Fibroblast of villous mesenchyme (primary cell): Measurements from ENCODE around the gene KCNJ1. TPM values are rescaled to one million over a fixed set of nuclear protein-coding genes. Genes with fewer than 3 reads are reported as not detected.

Experiments used
- DNase-seq: peaks from one replicate; pipeline ENCODE4 v3.0.0-alpha.2; 2010; ENCODE audit warnings: low read depth
- H3K4me3 ChIP-seq: 2 replicates; pipeline ENCODE4 v1.5.1; 2011; ENCODE audit warnings: low read depth, mild to moderate bottlenecking, low read length
- total RNA-seq: library from RNA; depleted of rRNA; stranded (reverse); fragments of >200 nt; gene quantifications from 2 replicates; pipeline ENCODE4 v1.2.3, GENCODE V29; 2012
- TF ChIP-seq, protein P1 (sequence below): IDR thresholded peaks from 2 replicates; pipeline ENCODE4 v1.5.1; 2012; ENCODE audit warnings: low read depth, mild to moderate bottlenecking, low read length; ENCODE audit not compliant: insufficient read depth

Gene KCNJ1
- total RNA-seq, 1 donor, result not detected

GRCh38 chr11:128825050-128825784 is 41.9 kb downstream of the KCNJ1 start:
- no peak overlapping the region for H3K4me3 ChIP-seq
- TF ChIP-seq, protein P1, sequence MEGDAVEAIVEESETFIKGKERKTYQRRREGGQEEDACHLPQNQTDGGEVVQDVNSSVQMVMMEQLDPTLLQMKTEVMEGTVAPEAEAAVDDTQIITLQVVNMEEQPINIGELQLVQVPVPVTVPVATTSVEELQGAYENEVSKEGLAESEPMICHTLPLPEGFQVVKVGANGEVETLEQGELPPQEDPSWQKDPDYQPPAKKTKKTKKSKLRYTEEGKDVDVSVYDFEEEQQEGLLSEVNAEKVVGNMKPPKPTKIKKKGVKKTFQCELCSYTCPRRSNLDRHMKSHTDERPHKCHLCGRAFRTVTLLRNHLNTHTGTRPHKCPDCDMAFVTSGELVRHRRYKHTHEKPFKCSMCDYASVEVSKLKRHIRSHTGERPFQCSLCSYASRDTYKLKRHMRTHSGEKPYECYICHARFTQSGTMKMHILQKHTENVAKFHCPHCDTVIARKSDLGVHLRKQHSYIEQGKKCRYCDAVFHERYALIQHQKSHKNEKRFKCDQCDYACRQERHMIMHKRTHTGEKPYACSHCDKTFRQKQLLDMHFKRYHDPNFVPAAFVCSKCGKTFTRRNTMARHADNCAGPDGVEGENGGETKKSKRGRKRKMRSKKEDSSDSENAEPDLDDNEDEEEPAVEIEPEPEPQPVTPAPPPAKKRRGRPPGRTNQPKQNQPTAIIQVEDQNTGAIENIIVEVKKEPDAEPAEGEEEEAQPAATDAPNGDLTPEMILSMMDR, result no peak
- no peak for DNase-seq

- no peak overlapping the region for H3K4me3 ChIP-seq
- no peak for DNase-seq
- TF ChIP-seq, protein P1, result no peak
Measured at GRCh38 chr11:128824191-128825049, 42.7 kb downstream of the KCNJ1 start.

DNA sequence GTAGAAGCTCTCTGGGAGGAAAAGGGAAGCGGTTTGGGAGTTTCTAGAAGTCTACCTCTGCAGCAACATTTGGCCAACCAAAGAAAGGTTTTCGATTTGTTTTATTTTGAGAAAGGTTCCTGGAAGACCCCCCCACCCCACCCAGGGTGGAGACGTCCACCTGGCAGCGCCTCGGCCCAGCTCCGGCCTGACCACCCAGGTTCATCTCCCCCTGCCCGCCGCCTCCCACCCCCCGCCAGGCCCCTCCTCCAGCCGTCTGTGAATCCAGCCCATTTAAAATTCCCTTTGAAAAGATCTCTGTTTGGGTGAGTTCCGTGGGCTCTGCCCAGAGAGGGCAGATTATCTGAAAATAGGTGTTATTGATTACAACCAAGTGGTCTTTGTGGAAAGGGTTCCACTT is 43.3 kb downstream of the KCNJ1 start:
- DNase-seq, result no peak
- H3K4me3 ChIP-seq, result no peak overlapping the region
- TF ChIP-seq, protein P1, result no peak

DNA sequence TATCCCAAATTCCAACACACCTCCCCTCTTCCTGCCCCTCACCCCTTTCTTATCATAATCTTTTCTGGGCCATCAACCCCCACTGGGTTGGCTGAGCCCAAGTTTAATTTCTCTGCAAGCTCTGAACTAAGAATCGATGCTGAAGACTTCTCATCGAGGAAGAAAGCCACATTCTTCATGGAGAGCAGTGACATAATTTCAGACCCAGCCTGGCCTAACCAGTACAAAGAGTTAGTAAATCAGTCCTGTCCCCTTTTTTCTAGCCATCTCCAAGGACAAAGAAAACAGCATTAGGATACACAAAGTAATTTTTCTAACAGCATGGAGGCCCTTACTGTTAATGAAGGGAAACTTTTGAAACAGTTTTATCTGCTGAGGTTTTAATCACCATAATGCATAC is 45.0 kb downstream of the KCNJ1 start:
- no peak overlapping the region for H3K4me3 ChIP-seq
- no peak for DNase-seq
- TF ChIP-seq, protein P1, result no peak

- H3K4me3 ChIP-seq, result no peak overlapping the region
- DNase-seq, result no peak
- TF ChIP-seq, protein P1, result no peak
Measured at GRCh38 chr11:128821556-128821955, 45.5 kb downstream of the KCNJ1 start.

- TF ChIP-seq, protein P1, result no peak
- no peak overlapping the region for H3K4me3 ChIP-seq
- no peak for DNase-seq
Measured at GRCh38 chr11:128819198-128819597, 47.9 kb downstream of the KCNJ1 start.
